HG03342 (cell line): Measurements from ENCODE around the gene ITLN2.
"Not testable (repeated sequence)": the region's sequence is repeated elsewhere in the genome, so short reads cannot be mapped to it uniquely, and the experiment has no call there.

Experiments
- ATAC-seq: cut with Tn5 transposase; IDR thresholded peaks from one replicate; pipeline ENCODE4 v1.9.1; 2021; ENCODE audit warnings: mild to moderate bottlenecking, moderate library complexity; ENCODE audit not compliant: unreplicated experiment

The ITLN2 gene

DNA sequence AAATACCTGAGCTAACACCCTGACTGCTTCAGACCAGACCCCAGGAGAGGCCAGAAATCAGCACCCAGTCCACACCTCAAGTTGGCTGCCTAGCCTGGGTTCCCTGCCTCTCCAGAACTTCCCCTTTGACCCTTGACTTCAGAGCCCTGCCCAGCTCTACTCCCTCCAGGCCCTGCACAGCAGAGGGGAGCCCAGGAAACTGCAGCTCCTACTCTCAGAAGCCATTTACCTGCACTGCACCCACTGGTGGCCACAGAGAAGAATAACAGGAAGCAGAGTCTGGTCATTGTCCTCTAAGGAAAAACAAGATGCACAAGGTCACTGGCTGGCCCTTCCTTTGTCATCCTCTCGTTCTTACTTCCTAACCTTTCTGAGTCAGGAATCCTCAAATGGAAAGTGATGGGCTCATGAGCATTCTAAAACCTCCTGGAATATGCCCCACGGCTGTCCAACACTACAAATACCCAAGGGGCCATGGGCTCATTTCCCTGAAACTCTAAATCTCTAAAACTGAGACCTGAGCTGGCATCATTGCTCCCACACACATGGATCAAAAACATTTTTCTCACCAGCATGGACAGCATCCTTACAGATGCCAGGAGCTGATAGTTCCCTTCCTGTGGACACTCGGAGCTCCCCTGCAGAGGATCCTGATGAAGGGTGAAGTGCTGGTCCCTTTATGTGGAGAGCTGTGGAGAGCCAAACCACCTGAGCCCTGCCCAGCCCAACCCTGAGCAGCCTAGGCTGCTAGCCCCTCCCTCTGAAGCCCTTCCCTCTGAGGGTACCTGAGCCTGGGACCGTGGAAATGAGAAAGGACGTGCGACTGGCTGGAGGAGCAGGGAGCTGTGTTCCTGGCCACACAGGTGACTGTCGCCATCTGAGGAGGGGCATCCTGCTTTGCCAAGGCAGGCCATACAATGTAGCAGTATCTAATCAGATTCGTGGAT, at the start of gene ITLN2:
TSS of gene ITLN2 (minus strand) at position 652 of the 947 bp plus-strand sequence. CDS start at position 584, 68 bp downstream.
- ATAC-seq, result no peak

DNA sequence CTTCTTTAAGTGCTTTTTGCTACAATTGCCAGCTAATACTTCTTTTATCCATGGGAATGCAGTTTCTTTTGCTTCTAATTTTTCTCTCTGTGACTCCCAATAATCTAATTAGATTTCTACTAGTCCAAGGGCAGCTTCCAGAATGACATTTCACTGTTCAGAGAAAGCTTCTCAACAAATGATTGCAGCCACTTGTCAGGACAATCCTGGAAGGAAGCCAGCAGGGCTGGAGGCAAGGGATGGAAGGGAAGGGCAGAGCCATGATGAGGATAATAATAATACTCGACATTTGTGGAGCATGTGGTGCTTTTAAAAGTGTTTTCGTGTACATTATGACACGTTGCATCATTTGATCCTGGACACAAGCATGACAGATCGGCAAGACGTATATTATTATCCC, 46.9 kb upstream of the ITLN2 start:
- ATAC-seq, result no peak

DNA sequence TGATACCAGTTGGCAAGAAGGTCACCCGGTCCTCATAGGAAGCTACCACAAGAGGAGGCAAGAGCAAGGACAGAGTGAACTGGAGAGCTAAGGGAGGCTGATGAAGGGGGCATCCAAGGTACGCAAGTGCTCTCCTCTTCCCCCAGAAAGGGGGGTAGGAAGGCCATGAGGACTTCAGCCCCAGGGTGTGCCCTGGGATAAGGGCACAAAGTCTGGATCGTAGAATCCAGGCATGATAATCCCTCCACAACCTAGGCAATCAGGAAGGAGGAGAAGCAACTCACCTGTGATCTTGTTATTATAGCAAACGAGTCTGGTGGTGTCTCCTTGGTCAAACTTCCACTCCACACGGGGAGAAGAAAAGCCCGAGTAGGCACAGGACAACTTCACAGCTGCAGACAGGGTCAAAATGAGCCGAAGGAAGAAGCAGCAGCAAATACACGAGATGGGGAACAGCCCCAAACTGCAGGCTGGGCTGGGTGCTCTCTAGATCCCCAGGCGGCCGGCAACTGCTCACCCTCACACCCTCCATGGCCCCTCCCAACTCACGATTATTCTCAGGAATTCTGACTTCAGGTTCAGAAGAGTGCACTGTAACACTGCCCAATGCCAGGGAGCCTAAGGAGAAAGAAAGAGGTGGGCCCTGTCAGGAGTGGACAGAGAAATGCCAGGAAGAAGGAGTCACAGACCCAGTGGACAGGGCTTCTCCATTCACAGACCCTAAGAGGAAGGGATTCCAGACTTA, 46.3 kb upstream of the ITLN2 start:
- ATAC-seq, result no peak

DNA sequence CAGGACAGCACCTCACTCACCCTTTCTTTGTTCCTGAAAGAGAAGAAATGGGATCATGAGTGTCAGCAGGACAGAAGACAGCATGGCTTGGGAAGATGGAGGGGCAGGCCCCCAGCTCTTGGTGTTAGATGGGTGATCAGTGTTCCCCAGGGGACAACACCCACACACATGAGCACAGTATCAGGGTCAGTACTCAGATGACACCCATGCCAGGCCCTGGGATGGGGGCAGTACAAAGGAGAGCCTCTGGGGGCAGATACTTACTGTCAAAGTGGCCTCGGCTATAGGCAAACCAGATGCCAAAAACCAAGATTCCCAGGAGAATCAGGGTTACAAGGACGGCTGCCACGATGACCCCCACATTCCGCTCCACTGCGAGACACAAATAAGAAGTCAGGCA, 44.8 kb upstream of the ITLN2 start:
- ATAC-seq, result no peak

DNA sequence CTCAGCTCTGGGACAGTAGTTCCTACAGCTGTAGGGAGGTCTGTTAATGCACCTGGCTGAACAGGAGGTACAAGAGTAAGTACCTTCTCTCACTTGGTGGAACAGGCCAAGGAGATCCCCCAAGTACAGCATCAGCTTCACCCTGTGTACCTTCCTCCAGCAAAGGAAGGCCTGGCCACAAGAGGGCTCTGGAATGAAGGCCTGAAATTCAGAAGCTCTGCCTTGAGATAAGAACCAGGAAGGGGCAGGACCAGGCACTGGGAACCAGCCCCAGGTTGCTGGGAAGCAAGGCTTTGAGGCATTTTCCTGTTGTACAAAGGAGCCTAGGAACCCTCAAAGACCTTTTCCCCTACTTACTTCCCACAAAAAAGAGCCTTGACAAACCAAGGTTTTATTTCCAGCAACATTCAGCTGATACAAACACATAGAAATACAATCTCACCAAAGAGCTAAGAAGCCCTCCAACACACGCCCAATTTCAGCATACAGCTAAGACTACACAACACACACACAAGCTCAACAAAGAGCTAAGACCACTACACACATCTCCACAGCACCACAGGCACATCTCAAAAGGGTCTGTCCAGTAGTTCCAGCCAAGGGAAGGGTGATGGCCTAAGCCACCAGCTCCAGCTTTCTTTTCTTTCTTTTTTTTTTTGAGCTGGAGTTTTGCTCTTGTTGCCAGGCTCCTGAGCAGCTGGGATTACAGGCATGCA, 42.9 kb upstream of the ITLN2 start:
- ATAC-seq, result no peak

DNA sequence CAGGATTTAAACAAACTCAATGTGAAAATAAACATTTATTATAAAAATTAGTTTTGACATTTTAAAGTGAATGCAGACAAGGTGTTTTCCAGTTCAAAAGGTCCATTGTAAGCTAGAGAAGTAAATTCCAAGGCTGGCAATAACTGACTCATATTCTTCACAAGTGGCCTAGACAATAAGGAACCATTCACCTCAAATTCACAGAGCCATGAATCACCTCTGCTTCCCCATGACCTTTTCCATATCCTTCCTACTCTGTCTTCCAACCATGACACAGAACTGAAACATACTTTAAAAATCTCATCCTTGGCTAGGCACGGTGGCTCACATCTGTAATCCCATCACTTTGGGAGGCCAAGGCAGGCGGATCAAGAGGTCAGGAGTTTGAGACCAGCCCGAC, 41.6 kb upstream of the ITLN2 start:
- ATAC-seq, result no peak

DNA sequence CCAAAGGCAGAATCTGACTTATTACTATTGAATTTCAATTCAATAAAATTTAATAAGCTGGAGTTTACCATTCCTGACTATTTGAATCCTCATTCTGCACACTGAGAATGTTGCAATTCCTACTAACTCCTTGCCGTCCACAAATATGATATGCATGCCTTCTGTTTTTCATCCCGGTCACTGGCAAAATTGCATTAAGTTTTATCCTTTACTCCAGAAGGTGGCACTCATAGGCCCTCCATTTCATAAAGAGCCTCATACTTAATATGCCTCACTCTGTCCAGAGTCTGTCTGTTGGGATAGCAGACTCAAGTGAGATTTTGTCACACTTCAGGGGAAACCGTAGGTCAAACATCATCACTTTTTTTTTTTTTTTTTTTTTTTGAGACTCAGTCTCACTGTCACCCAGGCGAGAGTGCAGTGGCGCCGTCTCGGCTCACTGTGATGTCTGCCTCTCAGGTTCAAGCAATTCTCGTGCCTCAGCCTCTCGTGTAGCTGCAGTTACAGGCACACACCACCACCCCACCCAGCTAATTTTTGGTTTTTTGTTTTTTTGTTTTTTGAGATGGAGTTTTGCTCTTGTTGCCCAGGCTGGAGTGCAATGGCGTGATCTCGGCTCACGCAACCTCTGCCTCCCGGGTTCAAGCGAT, 39.1 kb upstream of the ITLN2 start:
- ATAC-seq, result no peak

DNA sequence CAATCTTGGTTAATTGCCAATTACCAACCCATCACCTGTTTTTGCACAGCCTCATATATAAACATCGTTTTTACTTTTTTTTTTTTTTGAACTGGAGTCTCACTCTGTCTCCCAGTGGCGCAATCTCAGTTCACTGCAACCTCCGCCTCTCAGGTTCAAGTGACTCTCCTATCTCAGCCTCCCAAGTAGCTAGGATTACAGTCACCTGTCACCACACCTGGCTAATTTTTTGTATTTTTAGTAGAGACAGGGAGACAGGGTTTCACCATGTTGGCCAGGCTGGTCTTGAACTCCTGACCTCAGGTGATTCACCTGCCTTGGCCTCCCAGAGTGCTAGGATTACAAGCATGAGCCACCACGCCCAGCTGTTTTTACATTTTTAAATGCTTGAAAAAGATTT, 37.4 kb upstream of the ITLN2 start:
- not testable (repeated sequence) for ATAC-seq

DNA sequence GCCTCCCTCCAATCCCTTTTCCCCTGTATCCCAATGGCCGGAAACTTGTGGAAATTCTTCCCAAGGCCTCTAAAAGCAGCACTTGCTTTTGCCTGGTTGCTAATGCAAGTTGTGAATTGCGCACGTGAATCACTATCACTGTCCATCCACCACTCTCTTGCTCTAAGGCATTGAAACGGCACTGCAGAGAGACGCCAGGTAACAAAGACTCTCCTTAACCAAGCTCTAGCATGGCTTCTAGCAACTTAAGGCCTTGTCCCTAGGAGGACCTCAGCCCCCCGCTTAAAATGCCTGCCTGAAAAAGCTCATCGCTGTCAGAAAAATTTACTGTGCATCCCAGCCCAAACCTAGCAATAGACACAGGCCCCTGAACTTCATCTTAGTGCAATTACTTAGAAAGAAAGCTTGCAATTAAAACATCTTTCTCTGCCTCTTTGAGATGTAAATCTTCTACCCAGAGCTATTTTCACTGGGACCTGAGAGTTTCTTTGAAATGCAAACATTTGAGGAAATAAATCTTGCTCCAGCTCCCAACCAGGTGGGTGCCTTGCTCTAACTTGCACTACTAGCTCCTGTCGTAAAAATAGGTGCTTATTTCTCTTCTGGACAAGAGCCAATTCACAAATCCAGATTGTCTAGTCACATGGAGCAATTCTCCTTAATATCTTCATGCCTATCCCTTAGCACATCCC, 32.9 kb upstream of the ITLN2 start:
- no peak for ATAC-seq

DNA sequence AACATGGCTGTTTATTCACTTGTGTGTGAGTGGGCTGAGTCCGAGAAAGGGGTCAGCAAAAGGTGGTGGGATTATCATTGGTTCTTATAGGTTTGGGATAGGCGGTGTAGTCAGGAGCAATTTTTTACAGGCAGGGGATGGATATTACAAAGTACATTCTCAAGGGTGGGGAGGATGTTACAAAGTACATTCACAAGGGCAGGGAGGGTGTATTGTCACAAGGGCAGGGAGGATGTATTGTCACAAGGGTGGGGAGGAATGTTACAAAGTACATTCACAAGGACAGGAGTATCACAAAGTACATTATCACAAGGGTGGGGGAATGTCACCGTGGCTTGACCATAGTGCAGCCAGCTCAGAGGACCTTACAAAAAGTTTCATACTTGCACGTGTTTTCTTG, 31.1 kb upstream of the ITLN2 start:
- no peak for ATAC-seq

DNA sequence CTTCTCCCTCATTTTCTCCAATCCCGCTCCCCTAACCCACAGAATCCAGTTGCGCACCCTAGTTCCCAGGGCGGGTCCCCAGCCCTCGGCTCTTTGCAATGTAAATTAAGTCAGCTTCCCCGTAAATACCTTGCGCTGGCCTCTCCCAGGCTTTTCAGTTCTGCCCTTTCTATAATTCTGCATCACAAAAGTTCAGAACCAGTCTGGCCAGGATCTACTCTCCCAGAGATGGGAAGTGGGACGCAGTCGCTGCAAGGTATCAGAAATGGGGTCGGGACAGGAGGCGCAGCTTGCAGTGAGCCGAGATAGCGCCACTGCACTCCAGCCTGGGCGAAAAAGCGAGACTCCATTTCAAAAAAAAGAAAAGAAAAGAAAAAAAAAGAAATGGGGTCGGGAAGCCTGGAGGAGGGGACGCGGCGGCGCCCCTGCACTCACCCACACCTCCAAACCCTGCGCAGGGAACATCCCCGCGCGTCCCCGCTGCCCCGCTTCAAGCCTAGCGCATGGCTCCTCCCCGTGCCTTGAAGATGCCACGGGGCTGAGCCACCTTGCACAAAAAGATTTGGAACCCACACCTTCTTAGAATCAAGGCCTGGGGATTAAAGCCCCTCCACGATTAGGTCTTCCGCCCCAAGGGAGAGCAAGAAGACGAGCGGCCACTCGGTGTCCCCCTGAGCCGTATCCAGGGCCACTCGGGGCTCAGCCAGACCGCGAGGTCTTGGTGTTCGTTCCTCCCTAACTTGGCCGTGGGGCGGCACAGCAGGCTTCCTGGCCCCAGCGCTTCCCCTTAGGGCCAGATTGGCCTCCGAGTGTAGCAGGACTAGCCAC, 27.2 kb upstream of the ITLN2 start:
- ATAC-seq, result no peak

DNA sequence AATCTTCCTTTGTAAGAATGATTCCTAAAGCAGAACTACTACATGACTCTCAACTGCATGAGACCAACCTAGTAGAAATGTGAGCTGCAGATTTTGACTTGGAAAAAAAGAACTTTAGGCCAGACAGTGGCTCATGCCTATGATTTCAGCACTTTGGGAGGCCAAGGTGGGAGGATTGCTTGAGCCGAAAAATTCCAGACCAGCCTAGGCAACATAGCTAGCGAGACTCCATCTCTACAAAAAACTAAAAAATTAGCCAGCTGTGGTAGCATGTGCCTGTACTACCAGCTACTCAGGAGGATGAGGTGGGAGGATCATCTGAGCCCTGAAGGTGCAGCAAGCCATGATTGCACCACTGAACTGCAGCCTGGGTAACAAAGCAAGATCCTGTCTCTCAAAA, 24.7 kb upstream of the ITLN2 start:
- no peak for ATAC-seq

DNA sequence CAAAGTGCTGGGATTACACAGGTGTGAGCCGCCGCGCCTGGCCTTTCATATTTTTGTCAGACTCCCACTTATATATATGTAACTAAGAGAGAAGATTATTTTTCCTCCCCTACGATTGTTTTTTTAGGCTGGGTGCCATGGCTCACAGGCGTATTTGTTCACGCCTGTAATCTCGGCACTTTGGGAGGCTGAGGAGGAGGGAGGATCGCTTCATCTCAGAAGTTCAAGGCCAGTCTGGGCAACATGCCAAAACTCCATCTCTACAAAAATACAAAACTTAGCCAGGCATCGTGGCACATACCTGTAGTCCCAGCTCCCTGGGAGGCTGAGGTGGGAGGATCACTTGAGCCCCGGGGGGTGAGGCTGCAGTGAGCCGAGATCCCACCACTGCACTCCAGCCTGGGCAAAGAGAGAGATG, 23.9 kb upstream of the ITLN2 start:
- ATAC-seq, result no peak

DNA sequence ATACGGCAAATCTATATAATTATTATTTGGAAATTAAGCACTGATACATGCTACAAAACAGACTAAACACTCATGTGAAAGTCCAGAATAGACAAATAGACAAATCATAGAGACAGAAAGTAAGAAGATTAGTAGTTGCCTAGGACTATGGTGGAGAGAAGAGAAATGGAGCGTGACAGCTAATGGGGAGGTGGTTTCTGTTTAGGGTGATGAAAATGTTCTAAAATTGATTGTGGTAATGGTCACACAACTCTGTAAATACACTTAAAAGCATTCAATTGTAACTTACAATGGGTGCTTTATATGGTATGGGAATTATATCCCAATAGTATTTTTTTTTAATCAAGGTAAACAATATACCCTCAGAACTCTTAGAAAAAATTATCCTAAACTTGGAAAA, 20.4 kb upstream of the ITLN2 start:
- ATAC-seq, result no peak

DNA sequence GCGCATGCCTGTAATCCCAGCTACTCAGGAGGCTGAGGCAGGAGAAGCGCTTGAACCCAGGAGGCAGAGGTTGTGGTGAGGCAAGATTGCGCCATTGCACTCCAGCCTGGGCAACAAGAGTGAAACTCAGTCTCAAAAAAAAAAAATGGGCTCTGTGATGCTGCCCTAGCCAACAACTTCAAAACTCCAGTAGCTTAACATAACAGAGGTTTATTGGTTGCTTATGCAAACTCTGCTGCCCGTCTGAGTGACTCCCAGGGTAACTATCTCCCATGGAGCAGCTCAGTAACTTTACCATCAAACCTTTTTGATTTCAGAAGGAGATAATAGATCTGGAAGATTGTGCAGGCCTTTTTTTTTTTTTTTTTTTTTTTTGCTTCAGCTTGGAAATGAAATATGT, 18.9 kb upstream of the ITLN2 start:
- ATAC-seq, result no peak

DNA sequence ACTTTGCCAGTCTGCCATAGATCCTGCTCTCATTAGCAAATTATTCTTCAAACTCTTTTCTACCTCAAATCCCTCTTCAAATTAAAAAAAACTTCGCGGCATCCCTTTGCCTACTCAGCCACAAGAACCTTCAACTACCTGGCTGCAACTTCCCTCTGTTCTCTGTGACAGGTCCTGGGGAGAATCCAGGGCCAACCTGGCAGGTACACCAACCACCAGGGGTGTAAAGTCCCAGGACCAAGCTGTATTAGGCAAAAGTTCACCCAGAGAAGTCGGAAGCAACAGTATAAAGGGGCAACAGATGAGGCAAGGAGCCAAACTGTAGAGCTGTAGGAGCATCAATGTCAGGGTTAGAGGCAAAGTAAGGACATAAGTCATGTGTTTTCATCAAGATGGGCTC, 18.3 kb upstream of the ITLN2 start:
- no peak for ATAC-seq

DNA sequence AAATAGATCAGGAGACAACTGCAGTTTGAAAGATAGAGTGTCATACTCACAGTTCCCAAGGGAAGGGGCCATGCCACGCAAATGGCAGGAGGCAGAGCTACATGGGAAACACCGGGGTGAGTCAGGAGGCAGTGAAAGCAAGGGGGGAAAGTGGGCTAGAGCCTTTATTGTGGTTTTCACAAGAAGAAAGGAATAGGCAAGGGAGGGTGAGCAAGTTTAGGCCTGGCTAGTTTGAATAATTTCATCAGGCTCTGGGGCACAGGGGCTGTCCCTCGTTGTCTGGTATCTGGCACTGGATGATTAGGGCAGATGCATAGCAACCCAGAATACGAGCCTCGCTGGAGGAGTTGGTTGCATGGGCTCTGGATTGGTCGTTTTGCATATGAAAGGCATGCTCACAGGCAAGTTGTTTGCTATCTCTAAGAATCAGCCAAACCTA, 17.0 kb upstream of the ITLN2 start:
- no peak for ATAC-seq

DNA sequence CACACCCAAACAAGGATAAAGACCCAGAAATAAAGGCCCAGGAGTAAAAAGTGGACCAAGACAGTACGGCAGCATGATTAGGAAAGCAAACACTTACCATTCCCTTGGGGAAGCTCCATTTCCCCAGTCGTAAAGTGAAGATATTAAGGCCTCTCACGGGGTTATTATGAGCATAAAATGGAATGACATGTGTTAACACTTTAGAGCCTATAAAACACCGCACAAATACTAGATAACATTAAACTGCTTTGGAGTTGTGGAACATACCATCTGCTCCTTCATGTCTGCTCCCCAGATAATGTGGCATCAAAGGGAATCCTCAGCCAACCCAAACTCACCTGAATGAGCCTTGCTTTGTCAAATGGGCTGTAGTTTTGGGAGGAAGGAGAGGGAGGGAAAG, 8.9 kb upstream of the ITLN2 start:
- no peak for ATAC-seq

DNA sequence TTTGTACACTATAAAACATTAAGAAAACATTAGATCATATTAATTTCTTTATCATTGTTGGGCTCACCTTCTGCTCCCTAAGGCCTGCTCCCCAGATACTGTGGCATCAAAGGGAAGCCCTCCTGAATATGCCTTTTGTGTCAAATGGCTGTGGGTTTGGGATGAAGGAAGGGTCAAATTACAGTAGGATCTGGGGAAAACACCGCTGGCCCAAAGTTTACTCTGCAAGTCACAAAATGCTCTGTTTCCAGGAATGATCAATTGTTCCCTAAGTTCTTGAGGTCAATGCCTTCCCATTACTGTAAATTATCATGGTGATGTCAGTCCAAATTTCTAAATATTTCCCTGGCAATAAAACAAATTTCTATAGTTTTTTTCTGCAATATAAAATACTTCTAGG, 6.8 kb upstream of the ITLN2 start:
- ATAC-seq, result no peak
